ENCODE results near the gene UBXN4. TPM values are rescaled to one million over a fixed set of nuclear protein-coding genes. Genes with fewer than 3 reads are reported as not detected.
"Not testable (repeated sequence)": the region's sequence is repeated elsewhere in the genome, so short reads cannot be mapped to it uniquely, and the experiment has no call there.

Gene UBXN4
- total RNA-seq, 1 donor = 96.3 TPM

DNA sequence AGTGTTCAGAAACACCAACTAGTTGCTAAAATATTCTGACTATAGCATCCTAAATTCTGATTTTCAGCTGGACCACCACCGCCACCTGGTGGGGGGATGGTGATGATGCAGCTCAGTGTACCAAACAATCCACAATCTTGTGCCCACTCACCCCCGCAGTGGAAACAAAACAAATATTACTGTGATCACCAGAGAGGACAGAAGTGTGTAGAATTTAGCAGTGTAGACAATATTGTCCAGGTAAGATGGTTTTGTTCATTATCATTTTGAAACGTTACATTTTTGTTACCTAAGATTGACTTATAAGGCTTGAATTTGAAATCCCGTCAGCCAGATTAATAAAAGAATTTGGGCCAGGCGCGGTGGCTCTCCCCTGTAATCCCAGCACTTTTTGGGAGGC is 31.7 kb upstream of the UBXN4 start:
- H3K4me3 ChIP-seq (ENCODE audit: low read depth, low read length) = no peak overlapping the region
- peak; percentile 52 for DNase-seq (ENCODE audit: low read depth)
- TF ChIP-seq, protein P1, sequence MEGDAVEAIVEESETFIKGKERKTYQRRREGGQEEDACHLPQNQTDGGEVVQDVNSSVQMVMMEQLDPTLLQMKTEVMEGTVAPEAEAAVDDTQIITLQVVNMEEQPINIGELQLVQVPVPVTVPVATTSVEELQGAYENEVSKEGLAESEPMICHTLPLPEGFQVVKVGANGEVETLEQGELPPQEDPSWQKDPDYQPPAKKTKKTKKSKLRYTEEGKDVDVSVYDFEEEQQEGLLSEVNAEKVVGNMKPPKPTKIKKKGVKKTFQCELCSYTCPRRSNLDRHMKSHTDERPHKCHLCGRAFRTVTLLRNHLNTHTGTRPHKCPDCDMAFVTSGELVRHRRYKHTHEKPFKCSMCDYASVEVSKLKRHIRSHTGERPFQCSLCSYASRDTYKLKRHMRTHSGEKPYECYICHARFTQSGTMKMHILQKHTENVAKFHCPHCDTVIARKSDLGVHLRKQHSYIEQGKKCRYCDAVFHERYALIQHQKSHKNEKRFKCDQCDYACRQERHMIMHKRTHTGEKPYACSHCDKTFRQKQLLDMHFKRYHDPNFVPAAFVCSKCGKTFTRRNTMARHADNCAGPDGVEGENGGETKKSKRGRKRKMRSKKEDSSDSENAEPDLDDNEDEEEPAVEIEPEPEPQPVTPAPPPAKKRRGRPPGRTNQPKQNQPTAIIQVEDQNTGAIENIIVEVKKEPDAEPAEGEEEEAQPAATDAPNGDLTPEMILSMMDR (IDR thresholded peaks at IDR 0.05; ENCODE audit: insufficient read depth, low read depth, low read length) = peak; percentile 95

DNA sequence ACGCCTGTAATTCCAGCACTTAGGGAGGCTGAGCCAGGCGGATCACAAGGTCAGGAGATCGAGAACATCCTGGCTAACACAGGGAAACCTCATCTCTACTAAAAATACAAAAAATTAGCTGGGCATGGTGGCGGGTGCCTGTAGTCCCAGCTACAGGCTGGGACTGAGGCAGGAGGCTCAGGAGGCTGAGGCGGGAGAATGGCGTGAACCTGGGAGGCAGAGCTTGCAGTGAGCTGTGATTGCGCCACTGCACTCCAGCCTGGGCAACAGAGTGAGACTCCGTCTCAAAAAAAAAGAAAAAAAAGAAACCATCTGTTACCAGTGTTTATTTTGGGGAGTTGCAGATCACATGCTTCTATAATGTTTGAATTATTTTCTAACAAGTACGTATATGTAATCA is 26.6 kb upstream of the UBXN4 start:
- not testable (repeated sequence) for DNase-seq (ENCODE audit: low read depth); H3K4me3 ChIP-seq (ENCODE audit: low read depth, low read length)

DNA sequence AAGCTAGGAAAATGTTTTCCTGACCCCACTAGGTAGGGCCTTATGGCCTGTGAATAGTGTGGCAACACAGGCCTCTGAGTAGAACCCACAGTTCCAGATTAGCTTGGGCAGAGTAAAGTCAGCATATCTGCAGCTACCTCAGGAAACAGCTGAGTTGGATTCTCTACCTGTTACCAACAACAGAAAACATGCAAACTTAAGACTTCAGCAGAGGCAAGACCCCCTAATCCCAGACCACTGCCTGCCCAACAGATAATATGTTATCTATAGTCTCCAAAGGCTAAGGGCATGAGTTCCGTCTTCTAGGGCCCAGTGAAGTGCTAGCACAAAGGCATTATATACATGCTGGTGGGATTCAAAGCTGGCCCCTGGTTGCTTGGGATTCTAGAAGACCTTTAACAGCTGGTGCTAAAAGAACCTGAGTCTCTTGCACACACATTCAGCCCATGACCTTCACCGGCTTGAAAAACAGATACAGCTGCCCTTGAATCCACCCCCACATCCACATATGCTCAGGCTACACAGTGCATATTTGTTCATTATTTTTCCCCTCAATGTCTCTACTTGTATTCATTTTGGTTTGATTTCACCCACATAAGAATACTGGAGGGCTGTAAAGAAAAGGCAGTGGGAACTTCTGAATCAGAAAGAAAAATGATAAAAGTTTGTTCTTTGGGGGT is 13.5 kb upstream of the UBXN4 start:
- TF ChIP-seq, protein P1 (IDR thresholded peaks at IDR 0.05; ENCODE audit: insufficient read depth, low read depth, low read length) = no peak
- H3K4me3 ChIP-seq (ENCODE audit: low read depth, low read length) = no peak overlapping the region
- no peak for DNase-seq (ENCODE audit: low read depth)

DNA sequence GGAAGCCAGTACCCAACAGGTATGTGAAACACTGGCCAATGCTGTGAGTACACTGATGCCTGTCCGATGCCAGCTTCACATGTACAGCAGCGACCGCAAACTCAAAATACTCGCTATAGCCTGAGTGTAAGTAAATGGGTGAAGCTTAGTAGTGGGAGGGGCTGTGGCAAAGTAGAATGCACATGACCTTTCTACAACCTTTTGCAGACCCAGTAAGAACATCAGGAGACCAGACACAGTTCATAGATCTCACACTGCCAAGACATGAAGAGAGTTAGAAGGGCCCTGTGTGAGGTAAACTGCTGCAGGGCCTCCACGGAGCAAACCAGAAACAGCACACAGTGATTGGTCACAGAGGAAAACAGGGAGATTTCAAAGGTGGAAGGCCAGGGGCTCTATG is 9.1 kb upstream of the UBXN4 start:
- TF ChIP-seq, protein P1 (IDR thresholded peaks at IDR 0.05; ENCODE audit: insufficient read depth, low read depth, low read length) = no peak
- DNase-seq (ENCODE audit: low read depth) = no peak
- H3K4me3 ChIP-seq (ENCODE audit: low read depth, low read length) = no peak overlapping the region

DNA sequence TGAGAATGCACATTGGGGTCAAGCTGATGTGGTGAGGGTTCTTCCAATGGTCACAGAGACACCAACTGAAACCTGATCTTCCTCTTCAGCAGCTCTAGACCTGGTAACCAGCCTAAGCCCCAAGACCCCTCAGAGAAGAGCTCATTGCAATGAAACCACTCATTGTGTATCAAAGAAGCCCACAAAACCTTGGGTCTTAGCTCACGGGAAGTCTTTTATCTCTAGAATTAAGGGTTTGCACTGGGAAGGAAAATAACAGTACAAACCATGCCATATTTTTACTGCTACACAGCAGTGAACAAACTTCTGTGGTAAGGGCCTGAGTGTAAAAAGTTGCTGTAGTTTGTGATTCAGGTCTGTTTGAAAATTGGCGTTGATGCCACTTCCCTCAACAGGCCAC is 8.6 kb upstream of the UBXN4 start:
- TF ChIP-seq, protein P1 (IDR thresholded peaks at IDR 0.05; ENCODE audit: insufficient read depth, low read depth, low read length) = no peak

DNA sequence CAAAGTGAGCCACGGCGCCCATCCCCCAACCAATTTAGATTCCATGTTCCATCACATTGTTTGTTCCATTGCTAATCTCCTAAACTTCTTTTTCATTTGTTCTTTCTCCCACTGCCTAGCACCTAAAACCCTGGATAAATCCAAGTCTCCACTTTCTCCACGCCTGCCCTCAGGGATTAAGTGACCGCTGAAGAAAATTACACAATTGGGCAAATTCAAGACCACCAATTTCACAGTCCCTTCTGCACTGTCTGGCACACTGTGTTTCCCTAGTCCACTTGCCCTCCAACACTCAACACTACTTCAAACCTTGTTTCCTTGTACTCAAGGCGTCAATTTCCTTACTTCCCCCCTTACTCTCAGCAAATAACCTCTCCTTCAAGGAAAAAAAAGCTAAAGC is 5.1 kb upstream of the UBXN4 start:
- no peak for DNase-seq (ENCODE audit: low read depth)
- TF ChIP-seq, protein P1 (IDR thresholded peaks at IDR 0.05; ENCODE audit: insufficient read depth, low read depth, low read length) = no peak
- no peak overlapping the region for H3K4me3 ChIP-seq (ENCODE audit: low read depth, low read length)

More for the DNA sequence above, 8.6 kb upstream of the UBXN4 start:
- H3K4me3 ChIP-seq (ENCODE audit: low read depth, low read length) = no peak overlapping the region
- no peak for DNase-seq (ENCODE audit: low read depth)

DNA sequence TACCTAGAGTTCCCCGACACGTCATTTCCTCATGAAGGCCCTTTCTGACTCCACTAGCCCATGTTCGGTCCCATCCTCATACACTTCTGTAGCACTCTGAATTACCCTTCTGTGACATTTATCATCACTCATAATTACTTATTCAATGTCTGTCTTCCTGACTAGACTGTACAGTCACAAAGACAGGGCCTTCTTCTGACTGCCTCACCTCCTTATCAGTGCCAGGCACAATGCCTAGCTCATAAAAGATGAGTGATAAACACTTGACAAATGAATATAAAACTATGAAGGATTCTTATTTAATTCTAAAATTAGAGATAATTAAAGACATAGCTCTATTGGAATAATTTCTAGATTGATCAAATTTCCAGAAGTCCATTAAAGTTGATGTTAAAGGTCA is 1.4 kb upstream of the UBXN4 start:
- DNase-seq (ENCODE audit: low read depth) = no peak
- TF ChIP-seq, protein P1 (IDR thresholded peaks at IDR 0.05; ENCODE audit: insufficient read depth, low read depth, low read length) = no peak
- no peak overlapping the region for H3K4me3 ChIP-seq (ENCODE audit: low read depth, low read length)
